ENCODE data around the gene RPL7A.

RPL7A gene

GRCh38 chr9:133397895-133398294 lies 49.9 kb downstream of the RPL7A start:
- no peak overlapping the region for H3K27ac ChIP-seq
- ChIA-PET CTCF (interaction anchor here (0.6 to 1.1 kb wide), 3 partner anchors 20 to 93 kb away, joined by 3 to 4 read pairs (median 3); no protein-coding TSS in a partner anchor), POLR2A (ENCODE audit: low non-redundant PET) (no interaction called here)
- DNase-seq (ENCODE audit: low spot score): no peak
- TF ChIP-seq CTCF (conservative IDR thresholded peaks at IDR 0.05; ENCODE audit: low read depth): no peak

- TF ChIP-seq CTCF (conservative IDR thresholded peaks at IDR 0.05; ENCODE audit: low read depth): no peak
- no peak overlapping the region for H3K27ac ChIP-seq
- DNase-seq (ENCODE audit: low spot score): no peak
- POLR2A ChIA-PET (ENCODE audit: low non-redundant PET): interaction anchor here (0.6 kb wide), 1 partner anchor 65 kb away, joined by 9 read pairs; no protein-coding TSS in a partner anchor
- CTCF ChIA-PET: interaction anchor here (1.0 kb wide), 2 partner anchors 13 to 86 kb away, joined by 3 read pairs; no protein-coding TSS in a partner anchor
These were observed 52.3 kb downstream of the RPL7A start for GRCh38 chr9:133400292-133400691.
